NB4 (cell line): Measurements from ENCODE around the gene CDC42.

Experiments used
- CTCF ChIP-seq: IDR thresholded peaks from one replicate; pipeline ENCODE4 v1.5.1; 2012; ENCODE audit warnings: low read depth, low read length
- MAX ChIP-seq: IDR thresholded peaks from 2 replicates; pipeline ENCODE4 v1.6.1; 2011; ENCODE audit warnings: low read depth, low read length
- MYC ChIP-seq: IDR thresholded peaks from 2 replicates; pipeline ENCODE4 v1.6.1; 2011; ENCODE audit warnings: low read depth, low read length
- POLR2A ChIP-seq: IDR thresholded peaks from 2 replicates; pipeline ENCODE4 v1.6.1; 2011; ENCODE audit warnings: mild to moderate bottlenecking; ENCODE audit not compliant: insufficient read length; ENCODE audit errors: extremely low read depth

GRCh38 chr1:22040286-22040623 lies 12.3 kb upstream of the CDC42 start:
- TF ChIP-seq POLR2A (no peak), CTCF (no peak), MYC (no peak), MAX (no peak)
